MM.1S (cell line): Measurements from ENCODE around the gene ARHGEF6.

ENCODE experiments used
- CTCF ChIP-seq: fragments of 300-600 bp; sonication (generic); IDR thresholded peaks from 2 replicates; pipeline ENCODE4 v1.5.1; 2016; ENCODE audit warnings: antibody characterized with exemption, low read length, mixed read lengths
- EZH2phosphoT487 ChIP-seq: fragments of 300-600 bp; sonication (generic); IDR thresholded peaks from 2 replicates; pipeline ENCODE4 v1.6.1; 2018; ENCODE audit warnings: antibody characterized with exemption, low read length

- TF ChIP-seq CTCF (no peak), EZH2phosphoT487 (no peak)
These were observed 154.5 kb downstream of the ARHGEF6 start for GRCh38 chrX:136626237-136626636.
